GM12872 (cell line): ENCODE measurements around the gene RPS18.
A peak's percentile ranks its signal among the peaks of the same experiment; 100 is the strongest.

ENCODE experiments used
- TF ChIP-seq, protein P1 (sequence below): IDR thresholded peaks from 3 replicates; pipeline ENCODE4 v1.5.1; 2011; ENCODE audit warnings: low read depth, mild to moderate bottlenecking, low read length, moderate library complexity; ENCODE audit not compliant: insufficient read depth

RPS18 gene

DNA sequence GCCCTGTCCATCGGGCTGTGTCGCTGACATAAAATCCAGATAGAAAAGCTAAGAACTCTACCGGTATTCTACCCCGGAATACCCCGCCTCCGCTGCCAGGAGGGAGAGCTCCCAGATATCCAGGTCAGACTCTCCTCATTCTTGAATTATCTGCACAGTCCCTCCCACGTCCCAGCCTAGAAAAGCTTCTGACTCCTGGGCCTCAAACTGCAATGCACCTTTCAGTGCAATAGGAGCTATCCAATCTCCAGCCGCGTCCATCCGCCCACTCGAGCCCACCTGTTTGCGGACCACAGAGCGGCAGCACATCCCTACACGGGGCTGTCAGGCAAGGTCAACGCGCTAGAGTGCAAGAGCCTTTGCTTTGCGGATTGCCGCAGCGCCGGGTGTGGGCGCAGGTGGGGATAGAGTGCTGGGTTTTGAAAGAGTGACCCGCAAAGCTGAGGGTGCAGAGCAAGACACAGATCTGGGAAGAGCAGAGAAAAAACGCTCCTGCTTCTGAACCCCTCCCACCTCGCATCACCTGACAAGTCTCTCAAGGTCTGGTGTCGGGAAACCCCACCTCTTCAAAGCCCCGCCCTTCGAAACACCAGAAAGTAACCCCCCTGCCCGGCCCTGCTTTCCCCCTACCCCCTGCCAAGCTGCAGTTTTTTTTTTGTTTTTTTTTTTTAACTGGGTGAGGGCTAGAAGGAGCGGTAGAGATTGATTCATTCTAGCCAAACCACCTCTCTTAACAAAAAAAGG is 40.7 kb downstream of the RPS18 start:
- TF ChIP-seq, protein P1, sequence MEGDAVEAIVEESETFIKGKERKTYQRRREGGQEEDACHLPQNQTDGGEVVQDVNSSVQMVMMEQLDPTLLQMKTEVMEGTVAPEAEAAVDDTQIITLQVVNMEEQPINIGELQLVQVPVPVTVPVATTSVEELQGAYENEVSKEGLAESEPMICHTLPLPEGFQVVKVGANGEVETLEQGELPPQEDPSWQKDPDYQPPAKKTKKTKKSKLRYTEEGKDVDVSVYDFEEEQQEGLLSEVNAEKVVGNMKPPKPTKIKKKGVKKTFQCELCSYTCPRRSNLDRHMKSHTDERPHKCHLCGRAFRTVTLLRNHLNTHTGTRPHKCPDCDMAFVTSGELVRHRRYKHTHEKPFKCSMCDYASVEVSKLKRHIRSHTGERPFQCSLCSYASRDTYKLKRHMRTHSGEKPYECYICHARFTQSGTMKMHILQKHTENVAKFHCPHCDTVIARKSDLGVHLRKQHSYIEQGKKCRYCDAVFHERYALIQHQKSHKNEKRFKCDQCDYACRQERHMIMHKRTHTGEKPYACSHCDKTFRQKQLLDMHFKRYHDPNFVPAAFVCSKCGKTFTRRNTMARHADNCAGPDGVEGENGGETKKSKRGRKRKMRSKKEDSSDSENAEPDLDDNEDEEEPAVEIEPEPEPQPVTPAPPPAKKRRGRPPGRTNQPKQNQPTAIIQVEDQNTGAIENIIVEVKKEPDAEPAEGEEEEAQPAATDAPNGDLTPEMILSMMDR: 0 out of 3 replicates have a peak, but pooled peaks have one; percentile 12

DNA sequence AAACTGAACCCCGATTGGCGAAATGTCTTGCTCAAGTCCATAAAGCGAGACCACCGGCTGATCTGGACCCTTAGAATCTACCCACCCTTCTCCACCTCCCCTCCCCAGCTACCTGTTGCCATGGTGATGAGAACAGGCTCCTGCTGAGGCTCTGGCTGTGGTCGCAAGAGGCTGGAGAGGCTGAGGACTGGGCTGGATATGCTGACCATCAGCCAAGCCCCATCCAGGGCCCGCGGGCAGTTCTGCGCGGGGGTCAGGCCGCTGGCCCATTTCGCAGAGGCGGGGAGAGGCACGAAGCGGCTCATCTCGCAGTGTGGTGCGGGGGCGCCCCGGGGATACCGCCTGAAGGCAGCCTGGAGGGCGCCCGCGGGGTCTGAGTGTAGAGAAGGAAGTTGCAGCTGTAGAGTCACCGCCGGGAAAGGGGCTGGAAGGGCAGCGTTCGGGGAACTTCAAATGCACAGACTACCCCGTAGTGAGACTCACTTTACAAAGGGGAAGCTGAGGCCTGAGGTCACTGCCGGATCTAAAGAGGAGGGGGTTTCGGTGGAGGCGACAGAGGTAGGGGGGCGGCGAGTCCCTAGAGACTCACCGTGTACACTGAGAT is 41.3 kb downstream of the RPS18 start:
- TF ChIP-seq, protein P1: no peak

DNA sequence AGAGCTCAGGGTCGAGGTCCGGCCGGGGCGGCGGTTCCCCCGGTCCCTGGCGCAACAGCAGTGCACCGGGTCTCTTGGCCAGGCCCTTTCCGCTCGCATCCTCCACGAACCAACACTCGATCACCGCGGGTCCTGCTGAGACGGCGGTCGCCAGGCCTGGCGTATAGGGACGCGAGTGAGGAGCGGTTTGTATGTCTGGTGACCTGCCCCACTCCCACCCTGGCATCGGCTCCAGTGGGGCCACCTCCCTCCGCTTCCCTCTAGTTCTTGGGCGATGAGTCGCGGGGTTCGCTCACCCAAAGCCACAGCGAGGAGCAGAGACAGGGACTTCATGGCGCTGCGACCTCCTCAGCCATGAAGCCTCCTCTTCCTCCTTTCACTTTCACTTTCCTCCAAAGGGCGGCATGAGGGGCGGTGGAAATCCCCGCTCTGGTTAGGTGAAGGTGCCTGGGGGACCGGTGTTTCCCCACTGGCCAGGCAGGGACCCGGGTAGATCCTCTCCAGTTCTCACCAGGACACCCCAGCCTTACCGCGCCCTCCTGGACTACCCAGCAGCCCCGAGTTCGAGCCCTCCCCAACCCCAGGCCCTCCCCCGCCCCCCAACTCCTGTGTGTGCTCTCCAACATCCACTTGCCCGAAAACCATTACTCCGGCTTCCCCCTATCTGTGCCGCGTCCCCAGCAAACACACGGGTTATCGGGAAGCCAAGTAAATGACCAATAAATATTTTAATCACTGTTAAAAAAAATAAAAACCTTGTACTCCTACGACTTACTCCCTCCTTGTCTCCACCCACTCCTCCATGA is 42.0 kb downstream of the RPS18 start, which contains the start of gene TAPBP:
TSS of gene TAPBP (minus strand) at position 370 of the 806 bp plus-strand sequence. CDS start at position 333, 37 bp downstream.
- TF ChIP-seq, protein P1: no peak

DNA sequence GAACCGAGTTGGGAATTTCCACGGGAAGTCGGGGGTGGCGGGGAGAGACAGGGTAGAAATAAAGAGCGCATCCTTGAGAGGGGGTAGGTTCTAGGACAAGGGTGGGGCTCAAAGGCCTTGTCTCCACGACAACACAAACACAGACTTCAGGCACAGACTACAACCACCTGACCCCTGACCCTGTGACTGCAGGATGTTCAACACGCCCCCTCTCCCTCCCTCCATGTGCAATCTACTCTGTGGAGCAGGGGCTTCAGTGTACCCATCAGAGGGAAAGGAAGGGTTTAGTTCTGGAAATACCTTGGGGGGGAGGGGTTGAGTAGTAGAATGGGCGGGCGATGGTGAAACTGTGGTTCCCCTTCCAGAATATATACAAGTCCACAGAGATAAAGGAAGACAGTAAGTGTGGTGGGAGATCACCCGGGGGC is 42.7 kb downstream of the RPS18 start:
- TF ChIP-seq, protein P1: no peak

DNA sequence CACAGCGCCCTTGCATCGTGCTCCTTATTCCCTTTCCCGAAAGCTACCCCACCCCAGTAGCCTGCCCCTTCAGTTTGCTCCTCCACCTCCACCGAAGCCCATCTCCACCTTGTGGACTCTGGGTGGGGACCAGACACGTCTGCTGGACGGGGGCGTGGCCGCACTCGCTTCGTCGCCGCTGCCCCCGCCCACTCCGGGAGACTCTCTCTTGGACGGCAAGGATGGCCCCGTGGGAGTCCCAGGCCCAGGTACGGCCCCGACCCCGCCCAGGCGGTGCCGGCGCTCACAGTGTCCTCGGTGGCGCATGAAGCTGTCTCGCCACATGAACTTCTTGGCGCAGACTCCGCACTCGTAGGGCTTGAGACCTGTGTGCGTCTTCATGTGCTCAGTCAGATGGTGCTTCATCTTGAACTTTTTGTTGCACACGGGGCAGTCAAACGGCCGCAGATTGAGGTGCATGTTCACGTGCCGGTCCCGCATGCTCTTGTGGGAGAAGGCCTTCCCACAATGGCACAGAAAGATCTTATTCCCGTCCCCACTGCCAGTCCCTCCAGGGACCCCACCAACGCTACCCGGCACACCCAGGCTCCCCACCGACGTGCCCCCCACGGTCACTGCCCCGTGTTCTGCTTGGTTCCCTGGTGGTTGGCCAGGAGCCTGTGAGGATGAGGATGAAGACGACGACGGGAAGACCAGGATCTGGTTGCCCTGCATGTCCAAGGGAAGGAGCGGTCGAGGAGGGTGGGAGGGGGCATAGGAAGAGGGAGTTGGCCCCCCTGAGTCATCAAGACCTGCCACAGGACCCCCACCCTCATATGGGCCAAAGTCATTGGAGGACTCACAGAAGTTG is 43.3 kb downstream of the RPS18 start:
- TF ChIP-seq, protein P1: no peak

DNA sequence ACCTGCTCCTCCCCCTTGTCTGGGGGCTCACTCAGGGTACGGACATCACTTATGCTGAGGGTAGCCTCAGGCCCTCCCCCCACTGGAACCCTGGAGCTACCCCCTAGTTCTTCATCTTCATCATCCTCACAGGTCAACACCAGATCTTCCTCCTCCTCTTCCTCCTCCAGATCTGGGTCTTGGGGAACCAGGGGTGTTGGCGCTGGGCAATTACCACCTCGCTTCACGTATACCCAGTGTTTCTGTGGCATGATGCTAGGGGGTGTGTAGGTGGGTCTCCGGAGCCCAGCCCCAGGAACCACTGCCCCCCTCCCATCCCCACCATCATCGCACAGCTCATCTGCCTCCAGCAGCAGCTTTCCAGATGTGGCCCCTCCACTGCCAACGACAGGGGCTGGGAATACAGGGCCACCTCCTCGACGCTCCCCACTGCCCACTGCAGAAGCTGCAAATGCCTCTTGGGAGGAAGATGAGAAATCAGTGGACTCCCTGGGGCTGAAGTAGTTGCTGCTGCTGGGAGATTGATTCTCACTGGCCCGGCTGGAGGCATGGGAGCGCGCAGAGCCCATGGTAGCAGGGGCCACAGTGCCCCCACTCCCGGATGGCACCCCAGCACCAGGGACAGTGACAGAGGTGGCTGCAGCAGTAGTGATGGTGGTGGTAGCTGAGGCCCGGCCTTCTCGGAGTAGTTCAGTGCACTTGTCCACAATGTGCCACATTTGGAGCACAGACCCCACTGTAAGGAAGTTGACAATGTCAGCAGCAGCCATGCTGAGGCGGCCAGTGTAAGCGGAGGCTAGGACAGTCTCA is 44.1 kb downstream of the RPS18 start:
- TF ChIP-seq, protein P1: no peak
